ENCODE measurements around the gene CAMTA1. TPM values are rescaled to one million over a fixed set of nuclear protein-coding genes. Genes with fewer than 3 reads are reported as not detected.

CAMTA1 gene
- total RNA-seq, 1 donor from 2014 or later = 69.9 TPM

GRCh38 chr1:7634546-7635240 lies 849.4 kb downstream of the CAMTA1 start:
- DNase-seq = no peak
- intact Hi-C loops (cut with micrococcal nuclease) = no loop called here
- Mint-ChIP-seq H3K27me3 (peaks cover 1% of the 10 kb centered on the region), H3K4me3 (no peak overlapping the region), H3K9me3 (no peaks in the 10 kb centered on the region), H3K4me1 (no peaks in the 10 kb centered on the region), H3K27ac (no peak overlapping the region), H3K36me3 (ENCODE audit: low read depth) (no peaks in the 10 kb centered on the region)

- Mint-ChIP-seq H3K36me3 (ENCODE audit: low read depth) (no peaks in the 10 kb centered on the region), H3K4me3 (no peak overlapping the region), H3K27me3 (peaks cover under 1% of the 10 kb centered on the region), H3K27ac (no peak overlapping the region), H3K9me3 (no peaks in the 10 kb centered on the region), H3K4me1 (no peaks in the 10 kb centered on the region)
- no peak for DNase-seq
- intact Hi-C loops (cut with micrococcal nuclease) = no loop called here
These were observed 851.7 kb downstream of the CAMTA1 start for GRCh38 chr1:7636795-7637526.

DNA sequence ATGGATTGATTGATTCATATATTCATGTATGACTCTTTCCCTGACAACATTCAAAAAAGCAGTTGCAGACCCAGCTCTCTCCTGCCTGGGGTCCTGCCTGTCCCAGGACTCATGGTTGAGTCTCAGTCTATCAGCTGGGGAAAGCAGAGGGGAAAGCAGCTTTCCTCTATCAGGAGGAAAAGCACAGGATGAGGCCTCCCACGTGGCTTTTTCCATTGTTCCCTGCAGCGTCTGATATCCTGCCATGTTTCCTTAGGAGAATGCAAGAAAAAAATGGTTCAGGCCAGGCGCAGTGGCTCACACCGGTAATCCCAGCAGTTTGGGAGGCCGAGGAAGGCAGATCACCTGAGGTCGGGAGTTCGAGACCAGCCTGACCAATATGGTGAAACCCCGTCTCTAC lies 852.8 kb downstream of the CAMTA1 start:
- Mint-ChIP-seq H3K27ac (no peak overlapping the region), H3K4me1 (no peaks in the 10 kb centered on the region), H3K36me3 (ENCODE audit: low read depth) (no peaks in the 10 kb centered on the region), H3K4me3 (no peak overlapping the region), H3K9me3 (no peaks in the 10 kb centered on the region), H3K27me3 (no peaks in the 10 kb centered on the region)
- intact Hi-C loops (cut with micrococcal nuclease) = no loop called here
- no peak for DNase-seq

DNA sequence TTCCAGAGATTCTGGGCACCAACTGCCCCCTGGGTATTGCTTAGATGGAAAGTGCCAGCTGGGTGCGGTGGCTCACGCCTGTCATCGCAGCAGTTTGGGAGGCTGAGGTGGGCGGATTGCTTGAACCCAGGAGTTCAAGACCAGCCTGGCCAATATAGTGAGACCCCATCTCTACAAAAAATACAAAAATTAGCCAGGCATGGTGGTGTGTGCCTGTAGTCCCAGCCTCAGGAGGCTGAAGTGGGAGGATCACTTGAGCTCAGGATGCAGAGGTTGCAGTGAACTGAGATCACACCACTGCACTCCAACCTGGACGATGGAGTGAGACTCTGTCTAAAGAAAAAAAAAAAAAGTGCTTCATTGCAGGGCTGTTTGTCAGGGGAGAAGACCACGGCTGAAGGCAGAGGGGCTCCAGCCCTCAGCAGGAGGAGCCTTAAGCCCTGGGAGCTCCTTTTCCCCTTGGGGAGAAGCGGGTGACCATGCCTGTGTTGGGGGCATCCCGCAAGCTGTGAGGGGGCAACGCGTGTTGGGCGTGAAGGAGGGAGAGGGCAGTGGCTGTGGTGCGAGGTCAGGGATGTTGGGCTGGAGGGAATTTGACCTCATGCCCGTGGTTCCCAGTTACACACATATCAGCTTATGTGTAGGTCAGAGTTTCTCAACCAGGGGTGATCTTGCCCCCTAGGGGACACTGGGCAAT lies 854.3 kb downstream of the CAMTA1 start:
- no peaks in the 10 kb centered on the region for H3K36me3 Mint-ChIP-seq (ENCODE audit: low read depth)
- no peak overlapping the region for H3K4me3 Mint-ChIP-seq
- H3K27ac Mint-ChIP-seq = no peak overlapping the region
- H3K27me3 Mint-ChIP-seq = no peaks in the 10 kb centered on the region
- intact Hi-C loops (cut with micrococcal nuclease) = no loop called here
- DNase-seq = no peak
- H3K9me3 Mint-ChIP-seq = no peaks in the 10 kb centered on the region
- H3K4me1 Mint-ChIP-seq = no peaks in the 10 kb centered on the region

GRCh38 chr1:7640350-7640749 lies 855.1 kb downstream of the CAMTA1 start:
- intact Hi-C loops (cut with micrococcal nuclease) = no loop called here
- H3K27me3 Mint-ChIP-seq = no peaks in the 10 kb centered on the region
- H3K36me3 Mint-ChIP-seq (ENCODE audit: low read depth) = no peaks in the 10 kb centered on the region
- DNase-seq = no peak
- no peaks in the 10 kb centered on the region for H3K4me1 Mint-ChIP-seq
- no peaks in the 10 kb centered on the region for H3K9me3 Mint-ChIP-seq
- no peak overlapping the region for H3K27ac Mint-ChIP-seq
- no peak overlapping the region for H3K4me3 Mint-ChIP-seq

DNA sequence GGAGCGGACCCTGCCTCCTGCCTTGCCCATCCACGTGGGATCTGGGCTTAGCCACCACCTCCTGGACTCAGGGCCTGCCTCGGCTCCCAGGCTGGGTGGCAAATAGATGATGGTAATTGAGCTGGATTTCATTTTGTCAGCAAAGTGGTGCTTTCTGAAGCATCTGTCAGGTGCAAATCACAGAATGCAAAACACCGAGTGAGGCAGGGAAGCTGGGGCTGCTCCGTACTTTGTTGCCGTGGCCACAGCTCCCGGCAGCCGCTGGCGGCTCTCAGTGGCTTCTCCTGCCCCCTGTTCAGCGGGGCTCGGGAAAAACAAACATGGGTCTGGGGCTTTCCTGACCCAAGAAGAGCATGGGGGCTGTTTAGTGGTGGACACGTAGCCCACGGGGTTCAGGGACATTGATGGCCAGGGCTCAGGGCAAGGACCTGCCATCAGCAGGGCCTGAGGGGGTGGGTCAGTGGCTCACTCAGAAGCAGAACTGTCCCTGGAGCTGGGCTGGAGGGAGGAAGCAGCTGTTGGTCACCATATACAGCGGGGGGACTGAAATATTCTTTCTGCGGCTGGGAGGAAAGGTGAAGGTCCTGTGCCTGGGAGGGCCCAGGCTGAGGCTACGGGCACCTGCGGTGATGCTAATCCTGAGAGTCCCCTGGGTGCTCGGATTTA lies 855.8 kb downstream of the CAMTA1 start:
- no peak overlapping the region for H3K4me3 Mint-ChIP-seq
- H3K4me1 Mint-ChIP-seq = no peaks in the 10 kb centered on the region
- H3K27me3 Mint-ChIP-seq = no peaks in the 10 kb centered on the region
- no peak overlapping the region for H3K27ac Mint-ChIP-seq
- no peaks in the 10 kb centered on the region for H3K36me3 Mint-ChIP-seq (ENCODE audit: low read depth)
- intact Hi-C loops (cut with micrococcal nuclease) = no loop called here
- H3K9me3 Mint-ChIP-seq = no peaks in the 10 kb centered on the region
- DNase-seq = no peak

- Mint-ChIP-seq H3K4me1 (no peaks in the 10 kb centered on the region), H3K4me3 (no peak overlapping the region), H3K27ac (no peak overlapping the region), H3K27me3 (no peaks in the 10 kb centered on the region), H3K9me3 (no peaks in the 10 kb centered on the region), H3K36me3 (ENCODE audit: low read depth) (no peaks in the 10 kb centered on the region)
- intact Hi-C loops (cut with micrococcal nuclease) = no loop called here
- DNase-seq = no peak
These were observed 856.5 kb downstream of the CAMTA1 start for GRCh38 chr1:7641587-7642417.

DNA sequence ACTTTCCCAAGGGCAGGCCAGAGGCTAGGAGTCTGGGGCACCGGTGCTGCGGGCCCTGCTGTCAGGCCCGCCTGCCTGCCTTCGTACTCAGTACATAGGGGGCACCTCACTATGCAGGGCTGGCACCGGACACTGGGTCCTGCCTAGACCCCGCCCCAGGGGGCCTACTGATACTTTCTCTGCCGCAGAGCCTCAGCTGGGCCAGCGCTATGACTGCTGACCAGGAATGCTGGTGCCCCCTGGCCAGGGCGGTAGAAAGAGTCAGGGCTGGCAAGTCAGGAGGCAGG lies 857.1 kb downstream of the CAMTA1 start:
- DNase-seq = no peak
- H3K4me1 Mint-ChIP-seq = no peaks in the 10 kb centered on the region
- H3K4me3 Mint-ChIP-seq = no peak overlapping the region
- no peaks in the 10 kb centered on the region for H3K27me3 Mint-ChIP-seq
- H3K36me3 Mint-ChIP-seq (ENCODE audit: low read depth) = no peaks in the 10 kb centered on the region
- H3K27ac Mint-ChIP-seq = no peak overlapping the region
- intact Hi-C loops (cut with micrococcal nuclease) = no loop called here
- H3K9me3 Mint-ChIP-seq = no peaks in the 10 kb centered on the region

DNA sequence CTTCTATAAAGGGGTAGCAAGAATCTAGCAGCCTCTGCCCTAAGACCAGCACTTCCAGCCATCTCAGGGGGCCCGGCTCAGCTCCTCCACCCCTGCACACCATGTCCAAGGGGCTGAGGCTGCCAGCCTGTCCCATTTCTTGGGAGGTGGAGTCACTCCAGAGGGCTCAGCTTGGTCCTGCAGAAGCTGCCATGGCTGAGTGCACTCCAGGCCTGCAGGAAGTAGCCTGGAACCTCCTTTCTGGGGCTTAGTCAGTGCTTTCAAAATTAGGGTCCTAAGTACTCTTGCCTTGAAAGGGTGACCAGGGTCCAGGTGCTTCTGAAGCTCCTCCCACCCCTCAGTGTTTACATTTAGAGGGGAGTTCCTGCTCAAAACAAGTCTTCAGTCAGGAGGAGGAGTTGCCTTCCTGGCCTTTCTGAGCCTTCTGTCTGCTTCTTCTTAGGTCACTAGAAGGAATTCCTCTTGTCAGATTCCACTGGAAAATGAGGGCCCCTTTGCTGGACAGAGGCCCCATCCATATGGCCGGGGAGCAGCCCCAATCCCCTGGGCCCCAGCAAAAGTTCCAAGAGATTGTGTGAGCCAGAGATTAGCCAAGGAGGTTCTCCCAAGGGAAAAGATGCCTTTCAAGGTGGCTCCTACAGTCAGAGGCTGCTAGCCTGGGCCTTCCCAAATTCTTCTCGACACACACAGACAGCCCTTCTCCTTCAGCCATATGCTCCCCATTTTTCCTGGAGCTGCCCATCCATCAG lies 857.7 kb downstream of the CAMTA1 start:
- no peak for DNase-seq
- Mint-ChIP-seq H3K36me3 (ENCODE audit: low read depth) (no peaks in the 10 kb centered on the region), H3K27ac (no peak overlapping the region), H3K4me3 (no peak overlapping the region), H3K27me3 (no peaks in the 10 kb centered on the region), H3K9me3 (no peaks in the 10 kb centered on the region), H3K4me1 (no peaks in the 10 kb centered on the region)
- intact Hi-C loops (cut with micrococcal nuclease) = no loop called here

- no peak overlapping the region for H3K4me3 Mint-ChIP-seq
- no peaks in the 10 kb centered on the region for H3K9me3 Mint-ChIP-seq
- no peaks in the 10 kb centered on the region for H3K27me3 Mint-ChIP-seq
- no peaks in the 10 kb centered on the region for H3K4me1 Mint-ChIP-seq
- no peak overlapping the region for H3K27ac Mint-ChIP-seq
- intact Hi-C loops (cut with micrococcal nuclease) = no loop called here
- DNase-seq = no peak
- no peaks in the 10 kb centered on the region for H3K36me3 Mint-ChIP-seq (ENCODE audit: low read depth)
These were observed 858.3 kb downstream of the CAMTA1 start for GRCh38 chr1:7643530-7643929.

DNA sequence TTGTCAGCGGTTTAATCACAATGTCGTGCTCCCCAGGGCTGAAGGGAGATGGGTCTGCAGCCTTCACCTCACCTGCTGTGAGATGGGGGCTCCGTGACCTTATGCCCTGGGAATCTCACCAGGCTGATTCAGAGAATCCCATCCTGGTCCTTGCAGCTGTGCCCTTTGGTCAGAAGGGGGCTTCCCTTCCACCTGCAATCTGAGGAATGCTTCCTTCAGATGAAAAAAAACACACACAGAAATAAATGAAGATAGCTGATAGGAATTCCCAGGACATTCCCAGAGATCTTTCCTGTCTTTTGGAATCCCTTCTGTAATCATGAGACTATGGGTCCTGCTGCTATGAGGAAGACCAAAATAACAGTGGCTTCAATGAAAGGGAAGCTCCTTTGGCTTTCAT lies 858.8 kb downstream of the CAMTA1 start:
- Mint-ChIP-seq H3K4me1 (no peaks in the 10 kb centered on the region), H3K36me3 (ENCODE audit: low read depth) (no peaks in the 10 kb centered on the region), H3K27me3 (no peaks in the 10 kb centered on the region), H3K4me3 (no peak overlapping the region), H3K27ac (no peak overlapping the region), H3K9me3 (no peaks in the 10 kb centered on the region)
- intact Hi-C loops (cut with micrococcal nuclease) = no loop called here
- DNase-seq = no peak

DNA sequence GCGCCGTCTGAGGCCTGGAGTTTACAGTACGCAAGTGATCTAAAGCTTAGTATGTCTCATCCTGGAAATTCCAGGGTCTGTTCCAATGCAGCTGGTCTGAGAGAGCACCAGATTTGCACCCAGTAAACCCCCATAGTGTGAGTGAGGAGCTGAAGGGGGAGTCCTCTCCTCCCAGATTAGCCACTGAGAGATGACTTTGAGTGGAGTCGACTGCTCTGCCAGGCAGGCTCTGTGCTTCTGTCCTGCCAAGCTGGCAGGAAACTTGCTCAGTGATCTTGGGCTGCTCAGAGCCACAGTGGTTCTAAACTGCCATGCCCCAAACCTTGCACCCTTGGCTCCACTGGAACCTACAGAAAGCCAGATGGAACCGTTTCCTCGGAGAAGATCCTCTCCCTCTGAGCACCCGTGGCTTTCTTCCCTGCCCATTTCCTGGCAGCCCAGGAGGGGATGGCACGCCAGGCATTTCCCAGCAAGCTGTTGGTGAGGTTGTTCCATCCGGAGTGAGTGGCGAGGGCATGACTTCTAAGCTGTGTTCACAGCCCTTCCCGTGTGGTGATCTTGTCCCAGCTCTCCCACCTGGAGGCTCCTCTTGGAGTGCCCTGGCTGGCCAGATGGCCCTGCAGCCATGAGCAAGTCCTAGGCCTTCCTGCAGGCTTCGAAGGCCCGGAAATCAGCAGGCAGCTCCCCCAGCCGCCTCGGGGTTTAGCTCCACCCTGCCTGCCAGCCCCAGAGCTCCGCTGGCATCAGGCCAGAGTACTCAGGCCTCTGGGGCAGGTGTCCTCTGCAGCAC lies 859.9 kb downstream of the CAMTA1 start:
- Mint-ChIP-seq H3K27ac (no peak overlapping the region), H3K4me3 (no peak overlapping the region), H3K36me3 (ENCODE audit: low read depth) (no peaks in the 10 kb centered on the region), H3K27me3 (no peaks in the 10 kb centered on the region), H3K4me1 (no peaks in the 10 kb centered on the region), H3K9me3 (no peaks in the 10 kb centered on the region)
- no peak for DNase-seq
- intact Hi-C loops (cut with micrococcal nuclease) = loop anchor here (5.0 kb wide), 2 partner anchors 603 to 923 kb away; no protein-coding TSS in a partner anchor
